Stimulated activated CD8-positive, alpha-beta memory T cell treated with anti-CD3 and anti-CD28 coated beads, Interleukin-12 subunit alpha, Interleukin-12 subunit beta, amount 100 ng/mL, for 1 hour (primary cell): Measurements from ENCODE around the gene GRAMD1A.
"Not testable (repeated sequence)": the region's sequence is repeated elsewhere in the genome, so short reads cannot be mapped to it uniquely, and the experiment has no call there.

ENCODE experiments used
- DNase-seq: peaks from one replicate; pipeline ENCODE4 v3.0.0-alpha.2; 2020; ENCODE audit warnings: low read depth

GRAMD1A gene

DNA sequence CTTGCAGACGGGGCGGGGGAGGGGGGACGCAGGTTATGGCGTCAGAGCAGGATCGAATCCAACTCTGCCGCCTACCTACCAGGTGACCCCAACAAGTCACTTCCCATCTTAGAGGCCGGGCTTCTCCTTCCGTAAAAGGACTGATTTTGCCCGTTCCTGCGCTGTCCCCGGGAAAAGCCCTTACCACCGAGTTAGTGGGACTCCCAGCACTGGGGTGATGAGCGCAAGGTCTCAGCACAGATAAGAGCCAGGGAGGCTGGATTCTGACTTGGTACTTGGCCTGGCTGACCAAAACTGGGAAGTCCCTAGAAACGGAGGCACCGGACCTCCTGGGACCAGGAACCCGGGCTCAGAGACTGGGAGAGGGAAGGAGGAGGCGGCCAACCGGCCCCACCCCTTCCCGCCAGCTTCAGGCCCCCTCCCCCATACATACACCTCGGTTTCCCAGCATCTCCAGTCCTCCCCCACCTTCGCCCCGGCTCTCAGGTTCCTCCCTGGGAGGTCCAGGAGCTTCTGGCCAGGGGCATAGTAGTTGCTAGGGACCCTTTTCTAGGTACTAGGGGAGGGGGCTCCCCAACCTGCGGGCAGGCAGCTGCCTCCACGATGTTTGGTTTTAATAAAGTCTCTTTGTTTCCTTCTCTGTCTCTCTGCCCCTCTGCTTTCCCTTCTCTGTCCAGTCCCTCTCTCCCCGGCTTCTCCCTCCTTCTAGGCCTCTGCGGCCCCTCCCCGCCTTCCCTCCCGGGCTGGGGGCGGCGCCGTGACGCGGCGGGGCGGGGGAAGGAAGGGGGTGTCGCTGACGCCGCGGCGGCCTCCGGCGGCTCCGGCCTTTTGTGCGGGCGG, at the start of gene GRAMD1A:
GRAMD1A (plus strand) TSS at position 826 of the 840 bp plus-strand sequence. CDS start 156 bp downstream, outside the sequence.
- peak; percentile 40 for DNase-seq

DNA sequence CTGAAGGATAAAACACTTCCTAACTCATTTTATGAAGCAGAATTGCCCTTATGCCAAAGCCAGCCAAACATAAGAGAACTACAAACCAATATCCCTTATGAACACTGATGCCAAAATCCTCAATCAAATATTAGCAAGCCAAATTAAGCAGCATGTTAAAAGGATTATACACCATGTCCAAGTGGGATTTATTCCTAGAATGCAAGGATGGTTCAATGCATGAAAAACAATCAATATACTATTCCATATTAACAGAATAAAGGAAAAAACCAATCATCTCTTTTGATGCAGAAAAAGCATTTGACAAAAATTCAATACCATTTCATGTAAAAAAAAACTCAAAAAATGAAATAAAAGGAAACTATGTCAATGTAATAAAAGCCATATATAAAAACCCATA, 47.0 kb upstream of the GRAMD1A start:
- no peak for DNase-seq

DNA sequence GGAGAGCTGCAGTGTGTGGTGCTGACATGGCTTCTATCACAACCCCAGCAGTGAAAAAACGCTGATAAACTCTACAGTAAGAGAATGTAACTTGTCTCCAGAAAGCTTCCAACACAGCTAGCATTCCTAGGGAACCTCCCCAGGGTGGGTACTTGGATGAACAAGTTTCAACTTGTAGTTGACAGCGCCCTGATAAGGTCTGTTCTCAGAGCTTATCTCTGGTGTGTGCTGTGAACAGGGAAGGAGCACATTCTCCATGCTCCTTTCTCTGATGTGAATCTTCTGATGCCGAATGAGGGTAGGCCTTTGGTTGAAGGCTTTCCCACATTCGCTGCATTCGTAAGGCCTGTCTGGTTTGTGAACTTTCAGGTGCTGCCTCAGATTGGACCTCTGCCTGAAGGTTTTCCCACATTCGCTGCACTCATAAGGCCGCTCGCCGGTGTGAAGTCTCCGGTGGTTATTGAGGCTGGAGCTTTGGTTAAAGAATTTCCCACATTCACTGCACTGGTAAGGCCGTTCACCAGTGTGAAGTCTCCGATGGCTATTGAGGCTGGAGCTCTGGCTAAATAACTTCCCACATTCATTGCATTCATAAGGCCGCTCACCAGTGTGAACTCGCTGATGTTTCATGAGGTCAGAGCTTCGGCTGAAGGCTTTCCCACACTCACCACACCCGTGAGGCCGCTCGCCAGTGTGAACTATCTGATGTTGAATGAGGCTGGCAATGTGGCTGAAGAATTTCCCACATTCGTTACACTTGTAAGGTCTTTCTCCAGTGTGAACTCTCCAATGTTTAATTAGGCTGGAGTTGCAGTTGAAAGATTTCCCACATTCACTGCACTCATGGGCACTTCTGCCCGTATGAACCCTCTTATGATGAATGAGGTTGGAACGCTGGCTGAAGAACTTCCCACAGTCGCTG, 42.0 kb upstream of the GRAMD1A start:
- no peak for DNase-seq

DNA sequence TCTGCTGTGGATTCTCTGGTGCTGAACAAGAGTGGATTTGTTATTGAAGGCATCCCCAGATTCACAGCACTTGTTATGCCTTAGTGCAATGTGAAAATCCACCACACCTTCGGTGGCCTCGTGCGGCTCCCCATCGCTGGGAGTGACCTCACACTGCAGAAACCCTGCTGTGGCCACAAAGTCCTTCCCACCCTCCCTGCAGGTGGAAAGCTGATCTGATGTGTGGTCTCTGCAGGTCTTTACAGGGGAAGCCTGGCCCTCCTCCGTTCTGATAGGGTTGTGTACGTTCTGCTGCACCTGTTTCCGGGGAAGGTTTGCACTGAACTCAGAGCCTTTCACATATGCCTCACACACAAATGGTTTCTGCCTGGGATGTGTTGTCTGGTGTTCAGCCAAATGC, 41.1 kb upstream of the GRAMD1A start:
- DNase-seq = no peak

DNA sequence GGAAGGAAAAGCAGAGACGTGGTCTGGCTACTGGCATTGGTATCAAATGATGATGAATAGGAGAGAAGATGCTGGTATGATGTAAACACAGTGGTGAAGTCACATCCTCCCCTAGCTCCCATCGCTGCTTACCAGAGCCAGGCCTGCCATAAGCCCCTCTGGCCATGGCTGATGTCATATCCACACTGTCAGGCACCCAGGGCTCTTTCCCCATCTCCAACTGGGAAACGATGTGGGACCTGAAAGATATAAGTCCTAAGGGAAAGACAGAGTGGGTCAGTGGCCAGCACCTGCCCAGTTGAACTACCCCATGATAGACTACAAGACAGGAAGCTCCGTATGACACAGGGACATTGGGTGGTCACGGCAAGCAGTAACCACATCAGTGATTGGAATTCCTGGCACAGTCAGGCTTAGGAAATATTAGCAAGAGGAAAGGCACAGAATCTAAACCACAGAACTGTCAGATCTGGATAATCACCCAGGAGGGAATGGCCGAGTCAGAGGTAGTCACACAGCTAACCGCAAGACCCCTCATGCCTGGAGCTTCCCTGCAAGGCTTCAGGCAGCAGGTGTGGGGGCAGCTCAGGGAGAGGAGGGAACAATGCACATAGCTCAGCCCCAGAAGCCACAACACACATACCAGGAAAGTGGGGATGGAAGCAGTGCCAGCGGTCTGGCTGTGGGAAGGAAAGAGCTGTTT, 39.9 kb upstream of the GRAMD1A start:
- DNase-seq = no peak

DNA sequence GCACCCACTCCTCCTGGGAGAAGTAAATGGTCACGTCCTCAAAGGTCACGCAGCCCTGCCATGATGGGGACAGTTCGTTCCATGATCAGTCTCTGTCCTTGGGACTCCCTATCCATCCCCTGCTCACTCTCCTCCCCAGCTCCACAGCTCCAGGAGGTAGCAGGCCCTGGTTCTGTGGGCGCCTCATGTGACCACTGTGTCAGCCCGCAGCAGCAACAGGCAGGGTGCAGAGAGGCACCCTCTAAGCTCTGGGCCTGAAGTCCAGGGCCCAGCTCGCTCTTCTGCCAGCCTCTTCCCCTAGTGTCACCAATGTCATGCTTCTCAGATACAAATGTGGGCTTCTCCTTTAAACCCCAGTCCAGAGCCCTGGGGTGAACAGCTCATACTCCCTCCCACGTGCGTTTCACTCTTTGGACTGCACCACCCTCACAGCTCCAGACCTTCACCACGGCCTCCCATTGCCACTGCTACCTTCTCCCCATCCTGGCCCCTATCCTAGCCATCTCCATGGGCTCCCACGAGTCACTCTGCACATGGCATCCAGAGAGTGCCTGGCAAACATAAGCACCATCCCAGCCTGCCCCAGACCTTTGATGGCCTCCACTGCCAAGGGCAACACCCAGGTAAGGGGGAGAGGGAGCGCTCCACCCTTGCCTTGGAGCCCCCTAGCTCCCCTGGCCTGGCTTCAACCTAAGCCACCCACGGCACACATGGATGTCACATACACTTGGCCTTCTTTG, 39.0 kb upstream of the GRAMD1A start:
- no peak for DNase-seq

DNA sequence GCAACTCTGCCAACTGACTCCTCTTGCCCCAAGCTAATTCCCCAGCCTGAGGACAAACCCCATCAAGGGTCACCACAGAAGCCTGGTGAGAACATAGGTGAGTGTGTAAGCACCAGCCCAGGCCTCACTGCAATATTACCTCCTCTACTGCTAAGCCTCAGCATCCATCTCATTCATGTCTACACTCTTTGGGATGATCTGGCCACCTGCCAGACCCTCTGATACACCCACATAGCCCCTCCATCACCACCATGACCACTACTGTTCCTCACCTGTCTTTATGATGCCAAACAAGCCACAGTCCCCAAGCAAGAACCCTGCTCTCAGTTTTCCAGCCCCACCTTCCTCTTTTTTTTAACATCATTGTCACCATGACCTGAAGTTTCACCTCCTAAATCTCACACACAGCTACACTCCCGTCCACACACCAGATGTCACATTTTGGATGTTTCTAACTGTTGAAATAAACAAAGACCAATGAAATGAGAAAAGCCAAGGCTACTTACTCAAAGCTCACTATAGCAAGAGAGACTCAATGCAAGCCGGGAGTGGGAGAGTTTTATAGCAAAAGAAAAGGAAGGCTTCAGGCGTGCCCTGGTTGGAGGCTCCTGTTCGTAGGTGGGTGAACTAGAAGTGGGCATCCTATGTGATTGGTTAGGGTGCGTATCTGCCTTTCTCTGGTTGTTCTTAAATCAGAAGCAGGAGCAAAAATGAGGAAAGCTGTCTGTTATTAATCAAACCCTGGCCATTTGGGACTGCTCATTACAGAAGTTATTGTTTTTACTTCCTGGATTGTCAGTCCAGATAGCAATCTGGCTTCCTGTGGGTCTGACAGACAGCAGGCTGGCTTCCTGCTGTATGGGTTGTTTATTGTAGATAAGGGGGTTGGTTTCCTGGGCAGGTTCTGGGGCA, 38.1 kb upstream of the GRAMD1A start:
- no peak for DNase-seq

DNA sequence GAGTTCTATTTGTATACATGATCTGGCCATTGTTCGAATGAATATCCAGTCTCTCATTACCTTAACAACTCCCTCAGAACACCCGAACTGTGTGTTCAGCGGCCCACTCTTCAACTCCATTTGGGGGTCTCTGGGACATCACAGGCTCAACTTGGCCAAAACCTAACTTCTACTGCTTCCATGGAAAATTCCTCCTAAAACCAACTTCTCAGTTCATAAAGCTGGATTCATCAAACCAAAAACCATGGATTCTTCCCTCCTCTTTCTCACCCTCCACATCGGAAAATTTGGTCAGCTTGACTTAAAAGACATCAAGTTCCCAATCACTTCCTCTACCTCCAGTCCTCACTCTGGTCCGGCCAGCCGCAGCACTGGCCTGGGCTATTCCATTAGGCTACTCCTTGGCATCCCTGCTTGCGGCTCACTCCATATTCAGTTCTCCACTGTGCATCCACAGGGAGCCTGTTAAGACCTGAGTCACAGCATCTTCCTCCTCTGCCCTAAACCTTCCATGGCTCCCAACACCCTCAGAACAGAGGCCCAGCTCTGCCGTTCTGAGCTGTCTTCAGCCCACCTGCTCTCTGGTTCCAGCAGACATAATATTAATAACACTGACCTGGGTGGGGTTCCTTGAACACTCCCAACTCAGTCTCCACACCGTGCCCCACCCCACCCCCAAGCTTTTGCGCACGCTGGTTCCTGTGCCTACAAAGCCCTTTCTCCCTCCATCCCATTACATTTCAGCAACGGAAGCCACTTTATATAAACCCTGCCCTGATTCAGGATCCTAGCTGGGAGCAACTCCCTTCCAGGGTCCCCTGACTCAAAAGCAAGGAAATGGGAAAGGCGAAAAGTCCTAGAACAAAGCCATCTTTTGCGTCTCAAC, 37.2 kb upstream of the GRAMD1A start:
- DNase-seq = no peak

DNA sequence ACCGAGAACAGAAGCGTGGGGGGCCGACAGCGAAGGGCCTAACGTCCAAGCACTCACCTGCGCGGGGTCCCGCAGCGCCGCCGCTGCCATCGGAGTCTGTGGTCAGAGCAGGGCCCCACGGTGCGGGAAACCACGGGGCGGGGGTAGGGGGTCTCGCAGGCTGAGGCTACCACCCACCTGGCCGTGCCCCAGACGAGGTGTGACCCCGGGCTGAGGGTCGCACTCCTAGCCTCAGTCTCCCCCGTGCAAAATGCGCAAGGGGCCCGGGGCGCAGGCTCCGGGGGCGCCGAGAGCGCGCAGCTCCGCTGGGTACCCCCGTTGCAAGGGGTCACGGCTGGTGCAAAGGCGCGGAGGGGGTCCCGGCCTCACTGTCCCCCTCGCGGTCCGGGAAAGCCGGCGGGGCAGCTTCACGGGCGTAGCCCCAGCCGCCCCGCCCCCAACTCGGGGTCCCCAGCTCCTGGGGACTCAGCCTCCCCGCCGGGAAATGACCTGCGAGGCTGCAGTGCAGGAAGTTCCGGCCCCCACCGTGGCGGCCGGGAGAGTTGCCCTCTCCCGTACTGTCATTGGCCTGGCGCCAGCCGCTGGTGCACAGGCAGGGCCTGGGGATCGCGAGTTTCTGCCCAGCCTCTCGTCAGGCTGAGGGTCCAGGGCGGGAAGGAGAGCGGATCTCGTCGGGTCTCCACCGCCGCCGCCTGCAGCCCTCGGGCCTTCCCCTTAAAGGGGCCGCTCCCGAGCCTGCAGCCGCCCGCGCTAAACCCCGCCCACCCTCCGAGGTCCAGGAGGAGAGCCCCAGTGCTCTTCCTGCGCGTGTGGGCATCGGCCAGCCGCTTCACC, 36.3 kb upstream of the GRAMD1A start, which contains the start of gene ZNF792:
ZNF792 (minus strand) TSS at position 657 of the 834 bp plus-strand sequence; CDS start at position 90, 567 bp downstream.
- DNase-seq = peak; percentile 16

DNA sequence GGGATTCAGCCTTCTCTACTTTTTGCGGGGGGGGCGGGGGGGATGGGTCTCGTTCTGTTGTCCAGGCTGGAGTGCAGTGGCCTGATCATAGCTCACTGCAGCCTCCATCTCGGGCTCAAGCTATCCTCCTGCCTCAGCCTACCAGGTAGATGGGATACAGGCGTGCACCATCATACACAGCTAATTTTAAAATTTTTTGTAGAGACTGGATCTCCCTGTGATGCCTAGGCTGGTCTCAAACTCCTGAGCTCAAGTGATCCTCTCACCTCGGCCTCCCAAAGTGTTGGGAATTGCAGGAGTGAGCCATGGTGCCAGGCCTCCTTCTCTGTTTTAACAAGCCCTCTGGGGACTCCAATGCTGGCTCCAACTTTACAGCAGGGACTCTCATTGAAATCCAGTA, 35.5 kb upstream of the GRAMD1A start:
- no peak for DNase-seq

DNA sequence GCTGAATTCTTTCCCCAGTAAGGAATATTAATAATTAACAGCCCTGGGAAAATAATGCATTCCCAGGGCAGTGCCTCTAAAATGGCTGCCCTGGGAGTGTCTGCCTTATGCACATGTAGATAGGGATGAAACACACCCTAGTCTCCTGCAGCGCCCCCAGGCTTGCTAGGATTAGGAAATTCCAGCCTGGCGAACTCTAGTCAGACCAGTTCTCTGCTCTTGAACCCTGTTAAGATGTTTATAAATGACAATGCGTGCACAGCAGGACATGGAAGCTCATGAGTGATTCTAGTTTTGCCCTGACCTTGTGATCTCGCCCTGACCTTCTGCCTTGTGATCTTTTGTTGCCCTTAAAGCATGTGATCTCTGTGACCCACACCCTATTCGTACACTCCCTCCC, 34.6 kb upstream of the GRAMD1A start:
- not testable (repeated sequence) for DNase-seq

DNA sequence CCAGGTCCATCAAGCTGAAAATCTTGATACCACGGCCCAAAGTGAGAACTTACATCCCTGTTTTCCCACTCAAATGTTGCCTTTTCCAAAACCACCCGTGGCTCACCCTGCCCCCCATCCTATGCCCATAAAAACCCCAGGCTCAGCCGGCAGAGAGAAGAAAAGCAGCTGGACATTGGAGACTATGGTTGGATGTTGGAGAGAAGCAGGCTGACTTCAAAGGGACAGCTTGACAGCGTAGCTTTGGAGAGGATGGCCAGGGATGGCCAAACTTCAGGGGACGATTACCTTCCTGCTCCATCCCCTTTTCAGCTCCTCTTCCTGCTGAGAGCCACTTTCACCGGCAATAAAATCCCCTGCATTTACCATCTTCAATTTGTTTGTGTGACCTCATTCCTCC, 32.6 kb upstream of the GRAMD1A start:
- DNase-seq = no peak

DNA sequence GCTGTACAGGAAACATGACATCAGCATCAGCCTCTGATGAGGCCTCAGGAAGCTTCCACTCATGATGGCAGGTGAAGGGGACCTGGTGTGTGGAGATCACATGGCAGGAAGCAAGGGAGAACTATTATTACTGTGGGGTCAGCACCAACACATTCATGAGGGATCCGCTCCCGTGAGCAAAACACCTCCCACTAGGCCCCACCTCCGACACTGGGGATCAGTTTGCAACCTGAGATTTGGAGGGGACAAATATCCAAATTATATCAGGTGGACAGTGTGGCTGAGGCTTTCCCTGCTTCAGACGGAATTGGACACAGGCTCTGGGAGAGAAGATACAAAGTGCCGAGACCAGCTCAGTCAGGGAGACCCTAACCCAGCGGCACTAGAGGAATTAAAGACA, 30.4 kb upstream of the GRAMD1A start:
- DNase-seq = no peak

DNA sequence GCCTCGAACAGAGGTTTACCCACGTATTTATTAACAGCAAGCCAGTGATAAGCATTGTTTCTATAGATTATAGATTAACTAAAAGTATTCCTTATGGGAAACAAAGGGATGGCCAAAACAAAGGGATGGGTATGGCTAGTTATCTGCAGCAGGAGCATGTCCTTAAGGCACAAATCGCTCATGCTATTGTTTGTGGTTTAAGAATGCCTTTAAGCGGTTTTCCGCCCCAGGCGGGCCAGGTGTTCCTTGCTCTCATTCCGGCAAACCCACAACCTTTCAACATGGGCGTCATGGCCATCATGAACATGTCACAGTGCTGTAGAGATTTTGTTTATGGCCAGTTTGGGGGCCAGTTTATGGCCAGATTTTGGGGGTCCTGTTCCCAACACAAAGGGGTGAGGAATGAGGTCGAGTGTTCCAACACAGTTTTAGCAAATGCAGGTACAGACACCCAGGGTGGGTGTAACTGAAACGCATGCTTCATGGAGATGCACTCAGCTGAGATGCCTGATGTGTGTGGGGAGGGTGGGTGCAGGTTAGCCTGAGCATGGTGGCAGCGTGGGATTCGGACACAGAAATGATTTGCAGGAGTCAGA, 29.8 kb upstream of the GRAMD1A start:
- DNase-seq = not testable (repeated sequence)

DNA sequence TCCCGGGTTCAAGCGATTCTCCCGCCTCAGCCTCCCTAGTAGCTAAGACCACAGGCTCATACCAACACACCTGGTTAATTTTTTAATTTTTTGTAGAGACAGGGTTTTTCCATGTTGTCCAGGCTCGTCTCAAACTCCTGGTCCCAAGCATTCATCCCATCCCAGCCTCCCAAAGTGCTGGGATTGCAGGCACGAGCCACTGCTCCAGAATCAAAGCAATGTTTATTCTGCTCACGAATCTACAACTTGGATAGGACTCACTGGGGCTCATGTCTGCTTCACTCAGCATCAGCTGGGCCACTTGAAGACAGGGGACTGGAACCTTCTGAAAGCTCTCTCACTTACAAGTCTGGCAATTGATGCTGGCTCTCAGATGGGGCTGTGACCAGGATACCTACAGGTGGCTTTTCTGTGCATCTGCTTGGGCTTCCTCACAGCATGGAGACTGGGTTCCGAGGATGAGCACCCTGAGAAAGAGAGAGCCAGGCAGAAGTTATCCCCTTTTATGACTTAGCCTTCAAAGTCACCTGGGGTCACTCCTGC, 27.9 kb upstream of the GRAMD1A start:
- no peak for DNase-seq

DNA sequence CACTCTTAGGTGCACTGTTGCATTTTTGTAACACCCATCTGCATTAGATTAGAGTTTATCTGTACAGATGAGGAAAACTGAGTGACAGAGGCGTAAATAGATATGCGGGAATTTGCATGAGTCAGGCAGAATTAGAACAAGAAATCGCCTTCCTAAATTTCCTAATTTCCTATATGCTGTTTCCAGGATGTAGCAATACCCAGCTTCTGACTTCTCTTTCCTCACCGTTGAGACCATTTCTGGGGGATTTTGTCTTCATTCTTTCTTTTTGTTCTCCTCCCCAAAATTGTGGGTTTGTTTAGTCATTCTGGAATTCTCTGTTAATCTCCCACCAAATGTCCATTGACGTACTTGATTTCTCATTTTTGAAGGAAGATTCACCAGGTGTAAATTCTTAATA, 25.5 kb upstream of the GRAMD1A start:
- DNase-seq = no peak

DNA sequence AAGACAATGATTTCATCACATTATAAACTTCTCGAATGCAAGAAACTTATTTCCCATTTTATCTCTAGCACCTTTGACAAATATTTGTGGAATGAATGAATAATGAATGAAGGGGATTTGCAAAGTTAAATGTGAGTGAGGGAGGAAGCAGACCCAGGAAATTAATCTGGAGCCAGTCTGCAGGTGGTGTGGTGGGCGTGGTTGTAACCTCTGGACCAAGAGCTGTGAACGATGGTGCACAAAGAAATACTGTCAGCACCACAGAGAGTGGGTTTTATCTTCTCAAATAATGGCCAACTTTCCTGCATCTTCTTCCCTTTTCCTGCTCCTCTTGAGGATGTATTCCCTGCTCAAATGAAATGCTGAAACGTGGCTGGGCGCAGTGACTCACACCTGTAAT, 25.1 kb upstream of the GRAMD1A start:
- DNase-seq = no peak

DNA sequence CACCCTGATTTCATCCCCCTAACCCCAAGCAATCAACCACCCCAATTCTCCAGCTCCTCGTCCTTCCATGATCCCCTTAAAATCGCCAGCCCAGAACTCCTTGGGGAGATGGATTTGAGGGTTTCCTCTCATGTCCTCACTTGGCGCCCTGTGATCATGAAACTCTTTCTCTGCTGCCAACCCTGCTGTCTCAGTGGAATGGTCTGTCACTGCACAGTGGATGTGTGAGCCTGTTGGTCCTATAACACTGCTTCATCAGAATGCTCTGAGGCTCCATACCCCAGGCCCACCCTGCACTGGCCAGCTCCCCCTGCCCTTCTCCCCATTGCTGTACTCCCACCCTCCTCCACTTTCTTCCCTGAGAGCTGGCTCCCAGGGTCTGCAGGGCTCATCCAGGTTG, 23.5 kb upstream of the GRAMD1A start:
- DNase-seq = no peak
